HG03175 (cell line): ENCODE measurements around the gene TCF7L1.
"Not testable (repeated sequence)": the region's sequence is repeated elsewhere in the genome, so short reads cannot be mapped to it uniquely, and the experiment has no call there.

Source experiments
- ATAC-seq: cut with Tn5 transposase; IDR thresholded peaks from one replicate; pipeline ENCODE4 v1.9.1; 2021; ENCODE audit warnings: mild to moderate bottlenecking, moderate library complexity; ENCODE audit not compliant: unreplicated experiment

TCF7L1 gene

DNA sequence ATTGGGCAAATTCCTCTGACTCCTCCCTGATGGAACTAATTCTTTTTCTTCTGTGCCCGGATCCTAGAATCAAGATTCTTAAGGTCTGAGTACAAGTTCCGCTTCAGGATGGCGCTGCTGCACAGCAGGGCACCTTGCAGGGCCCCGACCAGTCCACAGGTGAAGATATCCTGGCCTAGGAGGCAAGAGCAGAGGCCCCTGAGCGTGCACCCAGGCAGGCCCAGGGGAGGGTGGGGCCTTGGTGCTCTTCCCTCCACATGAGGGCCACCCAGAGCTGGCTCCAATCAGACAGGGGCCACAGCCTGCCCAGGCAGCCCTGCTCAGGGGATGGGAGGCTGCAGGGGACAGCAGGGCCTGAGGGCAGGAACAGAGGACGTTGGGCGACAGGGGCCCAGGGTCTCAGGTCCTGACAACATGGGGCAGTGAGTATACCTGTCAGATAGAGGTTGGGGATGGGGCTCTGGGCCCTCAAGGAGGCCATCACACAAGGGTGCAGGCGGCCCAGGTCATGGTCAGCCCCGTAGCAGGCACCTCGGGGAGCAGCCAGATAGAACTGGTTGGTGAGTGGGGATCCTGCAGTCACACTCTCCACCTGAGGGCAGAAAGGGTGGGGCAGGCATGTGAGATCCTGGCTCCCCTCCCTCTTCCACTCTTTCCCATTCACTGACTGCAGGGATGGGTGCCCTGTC is 210.2 kb downstream of the TCF7L1 start:
- not testable (repeated sequence) for ATAC-seq

DNA sequence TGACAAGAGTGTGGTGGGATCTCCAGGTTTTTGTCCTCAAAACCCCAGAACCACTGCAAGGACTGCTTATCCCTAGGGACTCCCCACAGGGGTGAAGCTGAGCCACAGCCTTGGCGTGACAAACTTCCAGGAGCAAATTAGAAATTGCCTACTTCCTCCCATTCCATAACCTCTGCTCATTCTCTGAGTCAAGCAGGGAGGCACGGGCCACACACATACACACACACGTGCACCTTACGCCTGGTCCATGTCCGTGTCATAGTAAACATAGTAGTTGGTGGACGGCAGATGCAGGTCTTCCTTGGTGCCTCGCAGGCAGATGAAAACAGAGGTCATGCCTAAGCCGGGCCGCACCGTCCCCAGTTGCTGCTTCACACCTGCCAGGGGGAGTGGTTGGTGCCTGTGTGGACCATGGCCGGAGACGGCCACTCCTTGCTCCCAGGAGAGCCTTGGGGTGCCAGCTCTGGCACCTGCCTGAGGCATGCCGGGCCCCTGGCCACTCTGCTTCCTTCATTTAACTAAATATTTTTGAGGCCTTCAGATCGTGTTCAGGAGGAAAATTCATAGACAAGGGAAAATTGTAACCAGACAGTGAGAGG is 211.3 kb downstream of the TCF7L1 start:
- ATAC-seq: no peak

- no peak for ATAC-seq
Measured at GRCh38 chr2:85347599-85347998, 214.4 kb downstream of the TCF7L1 start.

- ATAC-seq: peak; percentile 13
Measured at GRCh38 chr2:85353876-85354285, 220.7 kb downstream of the TCF7L1 start.

DNA sequence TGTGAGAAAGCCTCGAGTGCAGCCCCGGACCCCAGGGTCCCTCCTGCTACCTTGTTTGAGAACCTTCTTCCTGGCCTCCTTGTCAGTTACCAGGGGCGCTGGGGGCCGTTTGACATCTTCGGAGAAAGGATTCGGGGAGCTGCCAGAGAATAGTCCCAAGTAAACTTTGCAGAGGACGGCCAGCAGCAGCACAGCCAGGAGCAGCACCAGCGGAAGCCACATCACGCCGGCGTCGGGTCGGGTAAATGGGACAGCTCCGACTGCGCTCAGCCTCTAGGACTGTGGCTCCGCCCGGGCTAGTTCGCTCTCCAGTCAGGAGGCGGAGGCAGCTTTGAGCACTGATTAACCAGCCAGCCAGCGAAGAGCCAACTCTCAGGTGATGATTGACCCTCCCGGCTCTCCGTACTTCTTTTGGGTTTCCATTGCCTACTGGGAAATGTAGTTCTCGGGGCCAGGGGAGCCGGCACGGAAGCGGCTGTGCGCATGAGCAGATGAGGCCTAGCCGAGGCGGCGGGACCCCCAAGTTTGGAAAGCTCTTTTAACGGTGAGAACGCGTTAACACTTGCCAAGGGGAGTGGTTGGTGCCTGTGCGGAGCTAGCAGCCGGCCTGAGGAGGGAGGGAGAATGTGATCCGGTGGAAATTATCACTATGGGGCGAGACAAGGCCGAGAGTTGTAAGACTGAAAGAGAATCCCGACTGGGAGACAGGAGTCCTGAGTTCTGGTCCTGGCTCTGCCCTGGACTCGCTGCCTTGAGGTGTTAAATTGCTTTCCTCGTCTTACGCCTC is 221.3 kb downstream of the TCF7L1 start, which contains the start of the genes ELMOD3 and RETSAT:
TSS of gene ELMOD3 (plus strand) at position 484 of the 787 bp plus-strand sequence. CDS start 2,430 bp downstream, outside the sequence.
TSS of gene RETSAT (minus strand) at position 243 of the 787 bp plus-strand sequence. CDS start at position 222, 21 bp downstream.
- peak; percentile 97 for ATAC-seq

DNA sequence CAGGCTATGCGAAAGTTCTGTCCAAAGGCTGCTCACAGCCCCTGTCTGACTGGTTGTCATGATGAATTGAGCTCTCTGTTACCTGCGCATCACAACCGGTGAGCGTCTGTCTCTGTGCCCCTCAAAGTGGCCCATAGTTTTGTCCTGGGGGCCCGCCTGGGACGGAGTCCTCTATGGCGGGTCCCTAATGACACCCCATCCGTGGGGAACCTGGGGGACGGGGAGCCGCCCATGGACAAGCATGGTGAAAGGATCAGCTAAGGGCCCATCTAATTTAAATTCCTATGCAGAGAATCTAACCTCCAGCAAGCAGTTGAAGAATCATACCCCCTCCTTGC is 221.8 kb downstream of the TCF7L1 start:
- ATAC-seq: no peak

DNA sequence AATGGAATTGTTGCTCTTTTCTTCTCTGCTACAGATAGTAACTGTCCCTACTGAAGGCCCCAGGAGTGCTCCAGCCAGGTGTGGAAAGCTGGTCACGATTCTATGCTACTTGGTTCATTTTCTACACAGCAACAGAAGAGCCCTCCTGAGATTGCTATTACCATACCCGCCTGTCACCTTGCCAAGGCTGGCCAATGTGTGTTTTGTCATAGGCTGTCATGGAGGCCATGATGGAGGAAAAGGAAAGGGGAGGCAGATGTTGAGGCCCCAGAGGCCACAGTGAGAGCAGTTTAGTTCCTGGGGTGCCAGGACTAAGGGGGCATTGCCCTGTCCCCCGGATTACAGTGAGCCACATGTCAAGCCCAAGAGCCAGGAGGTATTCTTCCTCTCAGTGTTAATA is 222.3 kb downstream of the TCF7L1 start:
- ATAC-seq: no peak

DNA sequence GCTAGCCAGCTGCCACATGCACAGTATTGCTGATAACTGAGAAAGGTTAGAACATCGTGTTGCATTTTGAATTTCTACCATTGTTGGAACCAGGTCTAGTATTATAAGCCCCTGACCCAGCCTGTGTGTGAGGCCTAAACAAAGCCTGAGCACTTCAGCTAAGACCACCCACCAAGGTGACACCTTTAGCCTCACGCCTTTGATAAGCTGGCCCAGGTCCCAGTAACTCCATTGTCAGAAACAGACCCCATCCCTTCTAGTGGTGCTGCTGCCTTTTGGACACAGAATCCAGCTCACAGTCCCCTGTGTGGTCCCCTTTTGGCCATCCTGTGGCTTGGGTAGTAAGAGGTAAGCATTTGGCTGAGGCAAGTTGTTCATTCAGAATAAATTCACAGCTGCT is 223.0 kb downstream of the TCF7L1 start:
- ATAC-seq: no peak

GRCh38 chr2:85357736-85358135 is 224.5 kb downstream of the TCF7L1 start:
- ATAC-seq: no peak
